HG03575 (cell line): ENCODE results near the gene NUDT4.

Experiments
- ATAC-seq: cut with Tn5 transposase; IDR thresholded peaks from one replicate; pipeline ENCODE4 v1.9.1; 2021; ENCODE audit not compliant: unreplicated experiment, insufficient number of reproducible peaks, low FRiP score; ENCODE audit errors: extremely low read depth

Gene NUDT4

GRCh38 chr12:93377252-93378195, at the start of gene NUDT4:
Gene NUDT4, plus strand, starts transcription at chr12:93377925. Its CDS starts 398 bp downstream, at chr12:93378323.
- no peak for ATAC-seq

GRCh38 chr12:93333054-93333453, 44.7 kb upstream of the NUDT4 start:
- no peak for ATAC-seq

GRCh38 chr12:93333828-93334227, 43.9 kb upstream of the NUDT4 start:
- no peak for ATAC-seq

- ATAC-seq: no peak
Measured at GRCh38 chr12:93335603-93336162, 42.0 kb upstream of the NUDT4 start.

- no peak for ATAC-seq
Measured at GRCh38 chr12:93336291-93336741, 41.4 kb upstream of the NUDT4 start.

- ATAC-seq: no peak
Measured at GRCh38 chr12:93338598-93338997, 39.1 kb upstream of the NUDT4 start.

GRCh38 chr12:93339695-93340094, 38.0 kb upstream of the NUDT4 start:
- ATAC-seq: no peak

- no peak for ATAC-seq
Measured at GRCh38 chr12:93341409-93342049, 36.2 kb upstream of the NUDT4 start.

- ATAC-seq: no peak
Measured at GRCh38 chr12:93347054-93347785, 30.5 kb upstream of the NUDT4 start.

GRCh38 chr12:93348575-93349435, 28.9 kb upstream of the NUDT4 start:
- ATAC-seq: no peak

GRCh38 chr12:93351726-93352125, 26.0 kb upstream of the NUDT4 start:
- ATAC-seq: no peak

GRCh38 chr12:93352321-93352720, 25.4 kb upstream of the NUDT4 start:
- no peak for ATAC-seq

GRCh38 chr12:93356214-93356613, 21.5 kb upstream of the NUDT4 start:
- no peak for ATAC-seq

- ATAC-seq: peak; percentile 57
Measured at GRCh38 chr12:93358058-93358457, 19.7 kb upstream of the NUDT4 start.

GRCh38 chr12:93358821-93359220, 18.9 kb upstream of the NUDT4 start:
- no peak for ATAC-seq

- no peak for ATAC-seq
Measured at GRCh38 chr12:93360688-93361087, 17.0 kb upstream of the NUDT4 start.

GRCh38 chr12:93361151-93361919, 16.4 kb upstream of the NUDT4 start:
- no peak for ATAC-seq

- no peak for ATAC-seq
Measured at GRCh38 chr12:93363841-93364297, 13.9 kb upstream of the NUDT4 start.
